K562 (cell line): ENCODE measurements around the gene SYT15. TPM values are rescaled to one million over a fixed set of nuclear protein-coding genes. Genes with fewer than 3 reads are reported as not detected.
"Not testable (repeated sequence)": the region's sequence is repeated elsewhere in the genome, so short reads cannot be mapped to it uniquely, and the experiment has no call there.

ENCODE experiments used
- ATAC-seq: fragments of 200-7000 bp; cut with Tn5 transposase; 3 replicates; pipeline ENCODE4 v1.9.1; 2020; ENCODE audit warnings: moderate library complexity
- BruUV-seq: library from RNA; stranded (reverse); fragments of 400-500 nt; replicated peaks from 2 replicates; lab custom pipeline; 2021; lab: Mats Ljungman, UMichigan
- CTCF ChIA-PET: fragments of 300-600 bp; formaldehyde crosslinking; extraction: SDS; loops from one replicate; lab custom pipeline; 2021; ENCODE audit warnings: low intra/inter-chr PET ratio; lab: Yijun Ruan, JAX
- POLR2A ChIA-PET: fragments of 300-600, 350-650 bp; sonication (Branson Sonifier 250); formaldehyde crosslinking; extraction: SDS; loops from one replicate; lab custom pipeline; 2021; ENCODE audit warnings: antibody characterized with exemption, inconsistent platforms; lab: Yijun Ruan, JAX
- DNase-seq, 4 experiments: peaks; one replicate each; pipeline versions ENCODE4 v3.0.0 to v3.0.0-alpha.2; 2011 to 2018; ENCODE audit warnings: low spot score in 3 of 4, mixed read lengths in 3 of 4; ENCODE audit errors: extremely low read depth in 1 of 4
- FAIRE-seq: peaks from 2 replicates; lab custom pipeline; 2011; peaks lifted over from hg19 to GRCh38; lab: Jason Lieb, UNC
- H2AFZ ChIP-seq: 2 replicates; pipeline ENCODE4 v1.6.0; 2011; ENCODE audit warnings: low read depth, low read length, control low read depth, inconsistent platforms
- H3K27ac ChIP-seq: fragments of 200-600 bp; 3 replicates; pipeline ENCODE4 v1.8.0; 2011; ENCODE audit warnings: low read depth, mild to moderate bottlenecking, control low read depth, inconsistent platforms, low read length, moderate library complexity, mixed read lengths; ENCODE audit errors: extremely low read depth
- H3K27me3 ChIP-seq, 2 experiments: fragments of 300-600 bp in 1 of 2; 2 replicates in 1 of 2; 3 replicates in 1 of 2; pipeline versions ENCODE4 v1.6.0 to v1.8.0; 2011; ENCODE audit warnings: inconsistent platforms in 2 of 2, low read length in 2 of 2, mild to moderate bottlenecking in 1 of 2, mixed read lengths in 1 of 2, moderate library complexity in 1 of 2; ENCODE audit not compliant: control insufficient read depth in 2 of 2, insufficient read depth in 2 of 2
- H3K36me3 ChIP-seq: fragments of 300-600 bp; 3 replicates; pipeline ENCODE4 v1.8.0; 2011; ENCODE audit warnings: mild to moderate bottlenecking, low read length, inconsistent platforms; ENCODE audit not compliant: control insufficient read depth, insufficient read depth
- H3K4me1 ChIP-seq, 2 experiments: fragments of 200-600 bp in 1 of 2; replicated peaks in 1 of 2; 2 replicates in 1 of 2; 3 replicates in 1 of 2; pipeline versions ENCODE4 v1.5.1 to v1.8.0; 2011; ENCODE audit warnings: inconsistent platforms in 2 of 2, low read length in 2 of 2, mild to moderate bottlenecking in 1 of 2, mixed read lengths in 1 of 2, moderate library complexity in 1 of 2; ENCODE audit not compliant: control insufficient read depth in 2 of 2, insufficient read depth in 2 of 2
- H3K4me2 ChIP-seq: 2 replicates; pipeline ENCODE4 v1.6.1; 2011; ENCODE audit warnings: low read length, control low read depth, inconsistent platforms, mixed read lengths; ENCODE audit not compliant: insufficient read depth
- H3K4me3 ChIP-seq: fragments of 200-600 bp; sonication (generic), shearing (Covaris generic); 2 replicates; pipeline ENCODE4 v1.5.1; 2016; ENCODE audit warnings: control low read depth, inconsistent platforms
- H3K79me2 ChIP-seq: fragments of 200-600 bp; 3 replicates; pipeline ENCODE4 v1.8.0; 2011; ENCODE audit warnings: low read length, inconsistent platforms; ENCODE audit not compliant: control insufficient read depth, insufficient read depth
- H3K9ac ChIP-seq, 2 experiments: 2 replicates each; pipeline versions ENCODE4 v1.6.0 to v1.6.1; 2011; ENCODE audit warnings: low read depth in 2 of 2, low read length in 2 of 2, control low read depth in 1 of 2, inconsistent platforms in 1 of 2, mild to moderate bottlenecking in 1 of 2, mixed read lengths in 1 of 2; ENCODE audit not compliant: insufficient read depth in 1 of 2
- H3K9me1 ChIP-seq: one replicate; pipeline ENCODE4 v1.6.0; 2011; ENCODE audit warnings: inconsistent platforms, mild to moderate bottlenecking, low read length, moderate library complexity; ENCODE audit not compliant: control insufficient read depth, insufficient read depth
- H3K9me3 ChIP-seq: replicated peaks from 2 replicates; pipeline ENCODE4 v1.5.1; 2011; ENCODE audit warnings: low read depth, low read length, inconsistent platforms; ENCODE audit not compliant: control insufficient read depth, insufficient read depth
- H4K20me1 ChIP-seq: replicated peaks from 2 replicates; pipeline ENCODE4 v1.6.1; 2011; ENCODE audit warnings: low read length, inconsistent platforms, mixed read lengths; ENCODE audit not compliant: control insufficient read depth, insufficient read depth
- BHLHE40 ChIP-seq: IDR thresholded peaks from 2 replicates; pipeline ENCODE4 v1.6.1; 2011; ENCODE audit warnings: low read length, improper control_type of control experiment
- CREM ChIP-seq: IDR thresholded peaks from 2 replicates; pipeline ENCODE4 v1.6.1; 2014; ENCODE audit warnings: antibody characterized with exemption, low read depth
- CTCF ChIP-seq, 3 experiments: IDR thresholded peaks in 2 of 3; conservative IDR thresholded peaks in 1 of 3; 2 replicates each; pipeline ENCODE4 v1.5.1; 2011 to 2012; ENCODE audit warnings: low read length in 3 of 3, mild to moderate bottlenecking in 3 of 3, control low read depth in 2 of 3, improper control_type of control experiment in 1 of 3, inconsistent platforms in 1 of 3, low read depth in 1 of 3, mixed read lengths in 1 of 3, moderate library complexity in 1 of 3; ENCODE audit not compliant: insufficient read depth in 2 of 3
- CTCFL ChIP-seq: IDR thresholded peaks from 2 replicates; pipeline ENCODE4 v1.6.1; 2011; ENCODE audit warnings: borderline replicate concordance, low read depth, mild to moderate bottlenecking, moderate library complexity, low read length; ENCODE audit not compliant: insufficient read depth, poor library complexity, severe bottlenecking
- KLF16 ChIP-seq: IDR thresholded peaks from 2 replicates; pipeline ENCODE4 v1.6.1; 2016; ENCODE audit warnings: antibody characterized with exemption
- RAD21 ChIP-seq, 2 experiments: fragments of 250-450 bp in 1 of 2; fragments of 450-650 bp in 1 of 2; sonication (Bioruptor Pico) in 1 of 2; formaldehyde crosslinking in 1 of 2; IDR thresholded peaks in 1 of 2; conservative IDR thresholded peaks in 1 of 2; 2 replicates each; pipeline versions ENCODE4 v1.4.0 to v1.8.0; 2020 to 2022; ENCODE audit warnings: mild to moderate bottlenecking in 2 of 2, moderate library complexity in 1 of 2
- SMC3 ChIP-seq: conservative IDR thresholded peaks from 2 replicates; pipeline ENCODE4 v1.6.1; 2011; ENCODE audit warnings: low read depth, low read length, improper control_type of control experiment; ENCODE audit not compliant: insufficient read depth
- STAG1 ChIP-seq: sonication (generic); formaldehyde crosslinking; IDR thresholded peaks from 2 replicates; pipeline ENCODE4 v1.5.0; 2020; ENCODE audit warnings: missing genetic modification reagents, borderline replicate concordance
- TFAP4 ChIP-seq: sonication (generic); formaldehyde crosslinking; IDR thresholded peaks from 2 replicates; pipeline ENCODE4 v1.8.0; 2022; ENCODE audit warnings: missing genetic modification reagents, mild to moderate bottlenecking, moderate library complexity, borderline replicate concordance
- YY1 ChIP-seq, 3 experiments: IDR thresholded peaks; 2 replicates each; pipeline ENCODE4 v1.6.1; 2011; ENCODE audit warnings: low read length in 2 of 3, mild to moderate bottlenecking in 2 of 3, moderate library complexity in 2 of 3, borderline replicate concordance in 1 of 3, control low read depth in 1 of 3, low read depth in 1 of 3; ENCODE audit not compliant: insufficient read depth in 3 of 3, insufficient replicate concordance in 2 of 3, control insufficient read depth in 1 of 3, insufficient read length in 1 of 3; ENCODE audit errors: extremely low read depth in 1 of 3
- WGBS: fragments of 100-300 bp; shearing (Covaris generic); methylation state at CpG from one replicate; pipeline ENCODE4 v1.1.6; 2016; ENCODE audit warnings: low coverage, mixed read lengths; ENCODE audit not compliant: insufficient coverage; ENCODE audit errors: missing lambda C conversion rate; 5-methylcytosine and 5-hydroxymethylcytosine counted together
- in situ Hi-C: fragments of 300-500 bp; cut with MboI; formaldehyde crosslinking; loops from 4 replicates; pipeline ENCODE4 v1.15.0; 2018; ENCODE audit warnings: inconsistent platforms, mixed read lengths
- intact Hi-C: fragments of 100-400 bp; cut with micrococcal nuclease; formaldehyde crosslinking; loops from 2 replicates; pipeline ENCODE4 v1.14.2; 2022
- polyA plus RNA-seq, 8 experiments: library from polyadenylated mRNA; depleted of rRNA in 4 of 8; stranded (reverse) in 5 of 8; unstranded in 3 of 8; fragments of >200 nt; fragmentation: Nextera tagmentation in 2 of 8; fragmentation: Illumina TruSeq in 1 of 8; extraction: Ambion mirVana in 2 of 8; extraction: Trizol in 1 of 8; gene quantifications; 2 replicates each; pipeline versions ENCODE4 v1.2.1 to v1.2.3, GENCODE V29; 2011 to 2014; ENCODE audit warnings: inconsistent platforms in 1 of 8, missing spikeins in 1 of 8
- total RNA-seq, 7 experiments: library from RNA; depleted of rRNA in 6 of 7; stranded (reverse); fragments of >200 nt in 6 of 7; fragmentation: Illumina TruSeq in 2 of 7; extraction: Trizol in 2 of 7; gene quantifications; 2 replicates each; pipeline versions ENCODE4 v1.2.1 to v1.2.3, GENCODE V29; 2011 to 2021; ENCODE audit warnings: low replicate concordance in 1 of 7

SYT15 gene
- total and polyA plus RNA-seq, 9 of the 15 experiments (the other 6 are each of a cell fraction or from before 2014, with no cell fraction given), result 0.05 to 0.82 (median 0.21) TPM; not detected in 1

- ATAC-seq, result peak; percentile 98
- H3K4me3 ChIP-seq, result not testable (repeated sequence)
- TF ChIP-seq SMC3 (peak; percentile 70), TFAP4 (0 out of 2 replicates have a peak, but pooled peaks have one; percentile 15), RAD21 (CRISPR knock-in tag; conservative IDR thresholded peaks at IDR 0.05 in 1 of 2, IDR thresholded peaks at IDR 0.05 in 1 of 2) (peak; percentile 72 to 80), STAG1 (CRISPR knock-in tag) (peak; percentile 40; the same call in 1 of the 2 replicates), BHLHE40 (0 out of 2 replicates have a peak, but pooled peaks have one; percentile 10), KLF16 (peak; percentile 67; the same call in 1 of the 2 replicates), YY1 (IDR thresholded peaks at IDR 0.05; ENCODE audit: borderline replicate concordance in 1 of 3, control insufficient read depth in 1 of 3, extremely low read depth in 1 of 3, insufficient read depth in 3 of 3, insufficient read length in 1 of 3, insufficient replicate concordance in 2 of 3, low read depth in 1 of 3, low read length in 2 of 3) (peak in 1 of 3 experiments; percentile 28), CTCFL (peak; percentile 7), CTCF (IDR thresholded peaks at IDR 0.05 in 2 of 3, conservative IDR thresholded peaks at IDR 0.05 in 1 of 3; ENCODE audit: insufficient read depth in 2 of 3, low read depth in 1 of 3, low read length in 3 of 3) (peak; percentile 76 to 96 (median 91)), CREM (0 out of 2 replicates have a peak, but pooled peaks have one; percentile 13)
Measured at GRCh38 chr10:46565591-46566332, 13.2 kb upstream of the SYT15 start.

More at GRCh38 chr10:46565591-46566332, 13.2 kb upstream of the SYT15 start:
- POLR2A ChIA-PET, H3K9me1 ChIP-seq, H3K36me3 ChIP-seq, H3K9me3 ChIP-seq, intact Hi-C loops, H3K4me1 ChIP-seq, H3K9ac ChIP-seq, H3K79me2 ChIP-seq, H3K27me3 ChIP-seq, BruUV-seq, in situ Hi-C loops, H4K20me1 ChIP-seq, H3K27ac ChIP-seq, H3K4me2 ChIP-seq: not testable (repeated sequence)
- peak in 1 of 4 experiments; percentile 78 for DNase-seq
- FAIRE-seq, result peak; percentile 76
- 0% methylated on average over 3 of the region's 6 CpGs for WGBS
- 0 out of 2 replicates have a peak overlapping the region, but pooled peaks have one; percentile 38 for H2AFZ ChIP-seq
- CTCF ChIA-PET, result interaction anchor here (1.2 kb wide), 1 partner anchor 337 kb away, joined by 5 read pairs; no protein-coding TSS in a partner anchor
